Activated T-helper 17 cell treated with anti-CD3 and anti-CD28 coated beads, Interleukin-2, amount 50 U/mL, for 72 hours (primary cell): Measurements from ENCODE around the gene PDE4A. TPM values are rescaled to one million over a fixed set of nuclear protein-coding genes. Genes with fewer than 3 reads are reported as not detected.
A peak's percentile ranks its signal among the peaks of the same experiment; 100 is the strongest.

Experiments
- ATAC-seq: fragments of 150-1000 bp; cut with Tn5 transposase; replicated peaks from 2 replicates; pipeline ENCODE4 v1.10.0; 2021; ENCODE audit warnings: mild to moderate bottlenecking, moderate library complexity
- H3K27ac Mint-ChIP-seq: one replicate; pipeline ENCODE4 v1.8.0; 2022; ENCODE audit warnings: mixed read lengths
- H3K27me3 Mint-ChIP-seq: one replicate; pipeline ENCODE4 v1.8.0; 2022; ENCODE audit warnings: mixed read lengths
- H3K36me3 Mint-ChIP-seq: one replicate; pipeline ENCODE4 v1.8.0; 2022; ENCODE audit warnings: low read depth, mild to moderate bottlenecking, mixed read lengths
- H3K4me1 Mint-ChIP-seq: one replicate; pipeline ENCODE4 v1.8.0; 2022; ENCODE audit warnings: mixed read lengths
- H3K4me3 Mint-ChIP-seq: one replicate; pipeline ENCODE4 v1.8.0; 2022; ENCODE audit warnings: mild to moderate bottlenecking, mixed read lengths
- H3K9me3 Mint-ChIP-seq: one replicate; pipeline ENCODE4 v1.8.0; 2022; ENCODE audit warnings: mixed read lengths
- total RNA-seq, 2 donors: library from RNA; stranded (reverse); gene quantifications; one replicate each; pipeline ENCODE4 v1.2.3, GENCODE V29; 2022

The PDE4A gene
- total RNA-seq, 2 donors from 2014 or later: 9.0 to 9.1 TPM

GRCh38 chr19:10491472-10492047 lies 71.2 kb downstream of the PDE4A start:
- Mint-ChIP-seq H3K27ac (no peak overlapping the region), H3K27me3 (no peaks in the 10 kb centered on the region), H3K4me3 (no peak overlapping the region), H3K9me3 (no peaks in the 10 kb centered on the region), H3K4me1 (no peaks in the 10 kb centered on the region), H3K36me3 (peaks cover 95% of the 10 kb centered on the region)
- ATAC-seq: no peak

GRCh38 chr19:10497371-10497770 lies 77.0 kb downstream of the PDE4A start:
- Mint-ChIP-seq H3K4me1 (peaks cover 6% of the 10 kb centered on the region), H3K27me3 (no peaks in the 10 kb centered on the region), H3K4me3 (no peak overlapping the region), H3K9me3 (no peaks in the 10 kb centered on the region), H3K36me3 (peaks cover 88% of the 10 kb centered on the region), H3K27ac (no peak overlapping the region)
- ATAC-seq: no peak

- peaks cover 69% of the 10 kb centered on the region for H3K36me3 Mint-ChIP-seq
- peak overlapping the region; percentile 85 for H3K4me3 Mint-ChIP-seq
- H3K9me3 Mint-ChIP-seq: no peaks in the 10 kb centered on the region
- H3K4me1 Mint-ChIP-seq: peaks cover 6% of the 10 kb centered on the region
- no peak for ATAC-seq
- no peak overlapping the region for H3K27ac Mint-ChIP-seq
- H3K27me3 Mint-ChIP-seq: no peaks in the 10 kb centered on the region
Measured at GRCh38 chr19:10499550-10500246, 79.4 kb downstream of the PDE4A start.

- no peaks in the 10 kb centered on the region for H3K27me3 Mint-ChIP-seq
- H3K27ac Mint-ChIP-seq: peak overlapping the region; percentile 63
- peaks cover 6% of the 10 kb centered on the region for H3K4me1 Mint-ChIP-seq
- H3K9me3 Mint-ChIP-seq: no peaks in the 10 kb centered on the region
- peaks cover 63% of the 10 kb centered on the region for H3K36me3 Mint-ChIP-seq
- H3K4me3 Mint-ChIP-seq: peak overlapping the region; percentile 85
- ATAC-seq: no peak
Measured at GRCh38 chr19:10500247-10500592, 79.9 kb downstream of the PDE4A start.

GRCh38 chr19:10501971-10502523 lies 81.7 kb downstream of the PDE4A start:
- H3K27ac Mint-ChIP-seq: peak overlapping the region; percentile 92
- H3K4me1 Mint-ChIP-seq: peaks cover 10% of the 10 kb centered on the region
- peak; percentile 60 for ATAC-seq
- no peaks in the 10 kb centered on the region for H3K9me3 Mint-ChIP-seq
- peak overlapping the region; percentile 85 for H3K4me3 Mint-ChIP-seq
- no peaks in the 10 kb centered on the region for H3K27me3 Mint-ChIP-seq
- H3K36me3 Mint-ChIP-seq: peaks cover 46% of the 10 kb centered on the region

GRCh38 chr19:10502524-10503001 lies 82.2 kb downstream of the PDE4A start:
- Mint-ChIP-seq H3K27me3 (no peaks in the 10 kb centered on the region), H3K4me3 (peak overlapping the region; percentile 85), H3K27ac (peak overlapping the region; percentile 92), H3K4me1 (peaks cover 10% of the 10 kb centered on the region), H3K36me3 (peaks cover 41% of the 10 kb centered on the region), H3K9me3 (no peaks in the 10 kb centered on the region)
- ATAC-seq: peak; percentile 93

- Mint-ChIP-seq H3K9me3 (no peaks in the 10 kb centered on the region), H3K27me3 (no peaks in the 10 kb centered on the region), H3K4me1 (peaks cover 10% of the 10 kb centered on the region), H3K4me3 (peak within 1 kb of the TSS; percentile 85), H3K27ac (peak within 1 kb of the TSS; percentile 93), H3K36me3 (peaks cover 36% of the 10 kb centered on the region)
- peak; percentile 23 for ATAC-seq
Measured at GRCh38 chr19:10503002-10503789, 82.9 kb downstream of the PDE4A start, which contains the start of gene KEAP1. Gene KEAP1 (minus strand): TSS chr19:10503356. CDS start chr19:10500033, 3,323 bp downstream.

GRCh38 chr19:10505583-10506229 lies 85.4 kb downstream of the PDE4A start:
- H3K4me3 Mint-ChIP-seq: no peak overlapping the region
- H3K36me3 Mint-ChIP-seq: peaks cover 17% of the 10 kb centered on the region
- no peak overlapping the region for H3K27ac Mint-ChIP-seq

GRCh38 chr19:10508036-10508435 lies 87.7 kb downstream of the PDE4A start:
- no peak overlapping the region for H3K4me3 Mint-ChIP-seq
- peaks cover 2% of the 10 kb centered on the region for H3K27me3 Mint-ChIP-seq
- no peak for ATAC-seq
- peaks cover 6% of the 10 kb centered on the region for H3K36me3 Mint-ChIP-seq
- H3K9me3 Mint-ChIP-seq: no peaks in the 10 kb centered on the region
- H3K27ac Mint-ChIP-seq: no peak overlapping the region
- peaks cover 10% of the 10 kb centered on the region for H3K4me1 Mint-ChIP-seq

More at GRCh38 chr19:10505583-10506229, 85.4 kb downstream of the PDE4A start:
- H3K9me3 Mint-ChIP-seq: no peaks in the 10 kb centered on the region
- H3K27me3 Mint-ChIP-seq: no peaks in the 10 kb centered on the region
- ATAC-seq: peak; percentile 29
- H3K4me1 Mint-ChIP-seq: peaks cover 10% of the 10 kb centered on the region

GRCh38 chr19:10508707-10509106 lies 88.4 kb downstream of the PDE4A start:
- Mint-ChIP-seq H3K4me3 (peak overlapping the region; percentile 37), H3K4me1 (peaks cover 10% of the 10 kb centered on the region), H3K36me3 (peaks cover 6% of the 10 kb centered on the region), H3K27ac (peak overlapping the region; percentile 94), H3K27me3 (peaks cover 9% of the 10 kb centered on the region), H3K9me3 (no peaks in the 10 kb centered on the region)
- ATAC-seq: peak; percentile 94

GRCh38 chr19:10510301-10510802 lies 90.0 kb downstream of the PDE4A start:
- no peak overlapping the region for H3K4me3 Mint-ChIP-seq
- peaks cover 6% of the 10 kb centered on the region for H3K36me3 Mint-ChIP-seq
- H3K4me1 Mint-ChIP-seq: peaks cover 10% of the 10 kb centered on the region
- H3K27me3 Mint-ChIP-seq: peaks cover 17% of the 10 kb centered on the region
- no peak for ATAC-seq
- H3K27ac Mint-ChIP-seq: no peak overlapping the region
- no peaks in the 10 kb centered on the region for H3K9me3 Mint-ChIP-seq

- peaks cover 6% of the 10 kb centered on the region for H3K36me3 Mint-ChIP-seq
- peaks cover 10% of the 10 kb centered on the region for H3K4me1 Mint-ChIP-seq
- no peak overlapping the region for H3K4me3 Mint-ChIP-seq
- no peak for ATAC-seq
- no peaks in the 10 kb centered on the region for H3K9me3 Mint-ChIP-seq
- peaks cover 33% of the 10 kb centered on the region for H3K27me3 Mint-ChIP-seq
- no peak overlapping the region for H3K27ac Mint-ChIP-seq
Measured at GRCh38 chr19:10513223-10513622, 92.9 kb downstream of the PDE4A start.

GRCh38 chr19:10514211-10515145 lies 94.1 kb downstream of the PDE4A start:
- ATAC-seq: no peak
- H3K4me1 Mint-ChIP-seq: peaks cover 10% of the 10 kb centered on the region
- no peaks in the 10 kb centered on the region for H3K9me3 Mint-ChIP-seq
- H3K27me3 Mint-ChIP-seq: peaks cover 44% of the 10 kb centered on the region
- no peak overlapping the region for H3K27ac Mint-ChIP-seq
- no peak overlapping the region for H3K4me3 Mint-ChIP-seq
- H3K36me3 Mint-ChIP-seq: no peaks in the 10 kb centered on the region
